ENCODE measurements around the gene SOCS7.

DNA sequence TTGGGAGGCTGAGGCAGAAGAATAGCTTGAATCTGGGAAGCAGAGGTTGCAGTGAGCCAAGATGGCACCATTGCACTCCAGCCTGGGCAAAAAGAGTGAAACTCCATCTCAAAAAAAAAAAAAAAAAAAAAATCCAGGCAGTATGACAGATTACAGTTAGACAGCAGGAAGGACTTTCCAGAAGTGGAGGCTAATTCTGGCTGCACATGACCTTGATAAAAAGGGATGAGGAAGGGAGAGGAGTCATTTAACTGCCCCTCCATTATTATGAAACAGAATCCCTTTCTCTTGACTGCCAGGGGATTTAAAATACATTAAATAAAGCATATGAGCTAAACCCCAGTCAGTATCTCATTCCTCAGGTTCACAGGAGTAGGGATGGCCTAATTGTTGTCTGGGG is 74.8 kb downstream of the SOCS7 start:
- TF ChIP-seq, protein P1, sequence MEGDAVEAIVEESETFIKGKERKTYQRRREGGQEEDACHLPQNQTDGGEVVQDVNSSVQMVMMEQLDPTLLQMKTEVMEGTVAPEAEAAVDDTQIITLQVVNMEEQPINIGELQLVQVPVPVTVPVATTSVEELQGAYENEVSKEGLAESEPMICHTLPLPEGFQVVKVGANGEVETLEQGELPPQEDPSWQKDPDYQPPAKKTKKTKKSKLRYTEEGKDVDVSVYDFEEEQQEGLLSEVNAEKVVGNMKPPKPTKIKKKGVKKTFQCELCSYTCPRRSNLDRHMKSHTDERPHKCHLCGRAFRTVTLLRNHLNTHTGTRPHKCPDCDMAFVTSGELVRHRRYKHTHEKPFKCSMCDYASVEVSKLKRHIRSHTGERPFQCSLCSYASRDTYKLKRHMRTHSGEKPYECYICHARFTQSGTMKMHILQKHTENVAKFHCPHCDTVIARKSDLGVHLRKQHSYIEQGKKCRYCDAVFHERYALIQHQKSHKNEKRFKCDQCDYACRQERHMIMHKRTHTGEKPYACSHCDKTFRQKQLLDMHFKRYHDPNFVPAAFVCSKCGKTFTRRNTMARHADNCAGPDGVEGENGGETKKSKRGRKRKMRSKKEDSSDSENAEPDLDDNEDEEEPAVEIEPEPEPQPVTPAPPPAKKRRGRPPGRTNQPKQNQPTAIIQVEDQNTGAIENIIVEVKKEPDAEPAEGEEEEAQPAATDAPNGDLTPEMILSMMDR (IDR thresholded peaks at IDR 0.05): no peak
- TF ChIP-seq EZH2 (IDR thresholded peaks at IDR 0.05; ENCODE audit: borderline replicate concordance, insufficient read depth, low read depth, low read length, poor library complexity, severe bottlenecking): no peak
